A673 (cell line): ENCODE results near the gene TMEM272. TPM values are rescaled to one million over a fixed set of nuclear protein-coding genes. Genes with fewer than 3 reads are reported as not detected.

Source experiments
- BruUV-seq: library from RNA; stranded (reverse); fragments of 400-500 nt; replicated peaks from 2 replicates; lab custom pipeline; 2021; lab: Mats Ljungman, UMichigan
- CTCF ChIA-PET: fragments of 300-600 bp; sonication (Branson Sonifier 250); formaldehyde crosslinking; loops from one replicate; lab custom pipeline; 2022; ENCODE audit warnings: antibody characterized with exemption; lab: Charles Lee
- POLR2A ChIA-PET: fragments of 300-600 bp; sonication (Branson Sonifier 250); formaldehyde crosslinking; loops from one replicate; lab custom pipeline; 2022; ENCODE audit warnings: antibody characterized with exemption; ENCODE audit not compliant: low non-redundant PET; lab: Charles Lee
- DNase-seq: peaks from one replicate; pipeline ENCODE4 v3.0.0-alpha.2; 2015; ENCODE audit warnings: low spot score
- H3K27ac ChIP-seq: fragments of 200-600 bp; sonication (generic); 2 replicates; pipeline ENCODE4 v1.5.1; 2016; ENCODE audit warnings: mixed run types, low read depth, mild to moderate bottlenecking, mixed read lengths, antibody characterized with exemption, low read length; ENCODE audit not compliant: poor library complexity, severe bottlenecking
- H3K27me3 ChIP-seq: fragments of 200-600 bp; sonication (generic); replicated peaks from 2 replicates; pipeline ENCODE4 v1.6.1; 2017; ENCODE audit warnings: mixed run types, low read depth, mild to moderate bottlenecking, mixed read lengths, antibody characterized with exemption, low read length; ENCODE audit not compliant: insufficient read depth, poor library complexity
- H3K36me3 ChIP-seq: fragments of 200-600 bp; sonication (generic); 2 replicates; pipeline ENCODE4 v1.6.1; 2016; ENCODE audit warnings: mixed run types, mild to moderate bottlenecking, mixed read lengths, antibody characterized with exemption, low read length; ENCODE audit not compliant: insufficient read depth, poor library complexity, severe bottlenecking
- H3K4me1 ChIP-seq: fragments of 200-600 bp; sonication (generic); 2 replicates; pipeline ENCODE4 v1.6.1; 2017; ENCODE audit warnings: mixed run types, mild to moderate bottlenecking, mixed read lengths, antibody characterized with exemption, low read length; ENCODE audit not compliant: insufficient read depth, poor library complexity, severe bottlenecking
- H3K4me3 ChIP-seq: fragments of 200-600 bp; sonication (generic); 2 replicates; pipeline ENCODE4 v1.5.1; 2016; ENCODE audit warnings: low read depth, mixed run types, mild to moderate bottlenecking, mixed read lengths, low read length; ENCODE audit not compliant: poor library complexity, severe bottlenecking
- H3K9me3 ChIP-seq: fragments of 200-600 bp; sonication (generic); 2 replicates; pipeline ENCODE4 v1.6.1; 2016; ENCODE audit warnings: mixed run types, low read depth, mild to moderate bottlenecking, mixed read lengths, antibody characterized with exemption, low read length; ENCODE audit not compliant: poor library complexity, severe bottlenecking
- CTCF ChIP-seq: fragments of 300-800, 200-600 bp; sonication (generic); conservative IDR thresholded peaks from 2 replicates; pipeline ENCODE4 v1.5.1; 2017; ENCODE audit warnings: low read depth, mild to moderate bottlenecking, antibody characterized with exemption, low read length, moderate library complexity, mixed read lengths
- EZH2 ChIP-seq: fragments of 200-600 bp; sonication (generic); IDR thresholded peaks from 2 replicates; pipeline ENCODE4 v1.6.1; 2017; ENCODE audit warnings: borderline replicate concordance, low read depth, mild to moderate bottlenecking, mixed read lengths, antibody characterized with exemption, low read length; ENCODE audit not compliant: poor library complexity, severe bottlenecking
- intact Hi-C: fragments of 100-400 bp; cut with micrococcal nuclease; formaldehyde crosslinking; loops from one replicate; pipeline ENCODE4 v1.10.0; 2022; ENCODE audit not compliant: unreplicated experiment
- total RNA-seq: library from RNA; stranded (reverse); gene quantifications from 2 replicates; pipeline ENCODE4 v1.2.3, GENCODE V29; 2021

Gene TMEM272
- total RNA-seq, 1 experiment from 2014 or later: not detected

DNA sequence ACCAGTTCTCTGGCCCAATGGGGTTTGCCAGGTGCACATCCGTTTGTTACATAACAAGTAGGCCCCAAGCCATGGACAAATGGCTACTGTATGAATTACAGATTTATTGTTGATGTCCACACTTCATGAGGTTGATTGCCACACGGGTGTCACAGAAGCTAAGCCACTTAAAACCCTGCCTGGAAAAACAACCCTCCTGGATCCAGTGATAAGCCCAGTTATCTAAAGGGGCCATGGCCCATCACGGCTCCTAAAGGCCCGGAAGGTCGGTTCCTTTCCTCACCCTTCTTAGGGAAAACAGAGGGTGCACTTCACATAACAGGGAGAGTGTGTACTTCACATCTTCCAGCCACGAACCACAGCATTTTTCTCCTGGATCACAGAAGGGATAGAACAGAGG lies 4.1 kb downstream of the TMEM272 start:
- no peaks in the 10 kb centered on the region for H3K36me3 ChIP-seq
- no peak overlapping the region for H3K4me3 ChIP-seq
- H3K27me3 ChIP-seq: no peaks in the 10 kb centered on the region
- no peaks in the 10 kb centered on the region for H3K9me3 ChIP-seq
- H3K4me1 ChIP-seq: peaks cover 8% of the 10 kb centered on the region
- ChIA-PET CTCF (no interaction called here), POLR2A (no interaction called here)
- TF ChIP-seq CTCF (no peak), EZH2 (no peak)
- intact Hi-C loops: no loop called here
- no peak for DNase-seq
- H3K27ac ChIP-seq: no peak overlapping the region
- no TSS peak for BruUV-seq

DNA sequence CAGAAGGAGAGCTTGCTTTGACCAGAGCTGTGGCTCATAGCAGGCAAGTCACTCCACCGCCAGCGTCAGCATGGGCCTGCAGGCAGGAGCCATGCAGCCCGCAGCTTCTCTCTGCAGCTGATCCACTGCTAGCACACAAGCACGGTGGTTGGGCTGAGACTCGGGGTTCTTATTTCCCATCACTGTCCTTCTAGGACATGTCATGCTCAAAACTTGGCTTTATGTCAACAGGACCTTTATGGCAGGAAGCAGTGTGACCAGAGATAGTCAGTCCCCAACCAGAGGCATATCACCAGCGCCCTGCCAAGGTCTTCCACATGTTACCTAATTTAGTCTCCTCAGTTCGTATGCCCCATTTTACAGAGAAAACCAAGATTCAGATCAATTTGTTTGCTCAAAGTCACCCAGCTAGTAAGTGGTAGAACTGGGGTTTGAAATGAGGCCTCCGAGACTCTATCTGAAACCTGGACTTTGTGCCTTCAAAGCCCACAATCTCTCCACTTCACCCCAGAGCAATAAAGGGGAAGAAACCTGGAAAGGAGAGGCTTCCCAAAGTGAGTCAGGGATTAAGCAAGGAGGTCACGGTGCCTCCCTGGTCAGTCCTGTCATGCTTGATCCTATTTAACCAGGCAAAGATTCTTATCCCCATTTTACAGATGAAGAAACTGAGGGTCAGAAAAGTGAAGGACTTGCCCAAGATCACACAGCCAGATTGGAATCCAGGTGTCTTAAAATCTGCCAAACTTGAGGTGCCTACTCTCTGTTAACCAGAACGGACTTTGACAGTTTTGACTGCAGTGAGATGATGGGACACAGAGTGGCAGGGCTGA lies 5.1 kb downstream of the TMEM272 start:
- TF ChIP-seq CTCF: no peak
- TF ChIP-seq EZH2: no peak
- intact Hi-C loops: no loop called here
- H3K4me1 ChIP-seq: peaks cover 4% of the 10 kb centered on the region
- ChIA-PET CTCF (no interaction called here), POLR2A (no interaction called here)
- H3K27me3 ChIP-seq: no peaks in the 10 kb centered on the region
- no TSS peak for BruUV-seq
- DNase-seq: no peak
- H3K27ac ChIP-seq: no peak overlapping the region
- no peaks in the 10 kb centered on the region for H3K36me3 ChIP-seq
- no peaks in the 10 kb centered on the region for H3K9me3 ChIP-seq
- no peak overlapping the region for H3K4me3 ChIP-seq

DNA sequence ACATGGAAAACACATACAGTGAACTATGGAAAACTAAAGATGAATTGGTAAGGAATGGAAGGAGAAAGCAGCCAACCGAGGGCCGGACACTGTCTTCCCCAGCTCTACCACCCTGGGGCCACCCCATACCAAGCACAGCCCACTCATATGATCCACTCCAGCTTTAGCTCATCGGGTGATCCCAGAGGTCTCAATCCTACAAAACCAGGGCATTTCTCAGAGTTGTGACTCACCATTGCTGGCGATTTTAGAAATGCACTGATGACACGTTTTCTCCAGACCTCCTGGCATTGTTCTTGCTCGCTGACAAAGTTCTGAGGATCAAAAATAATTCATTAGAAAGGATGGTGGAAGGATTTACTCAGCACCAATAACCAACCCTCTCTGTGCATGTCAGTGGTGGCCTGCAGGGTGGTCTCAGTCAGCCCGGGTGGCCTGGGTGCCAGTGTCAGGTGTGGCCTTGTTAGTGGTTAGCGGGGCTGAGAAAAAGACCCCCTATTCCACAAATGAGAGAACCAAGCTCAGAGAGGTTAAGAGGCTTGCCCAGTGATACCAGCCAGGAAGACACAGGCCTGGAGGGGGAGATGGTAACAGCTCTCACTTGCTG lies 6.6 kb downstream of the TMEM272 start:
- ChIA-PET CTCF (no interaction called here), POLR2A (no interaction called here)
- Histone ChIP-seq H3K4me1 (no peaks in the 10 kb centered on the region), H3K9me3 (no peaks in the 10 kb centered on the region), H3K36me3 (no peaks in the 10 kb centered on the region), H3K4me3 (no peak overlapping the region), H3K27me3 (no peaks in the 10 kb centered on the region), H3K27ac (no peak overlapping the region)
- no peak for TF ChIP-seq CTCF
- TF ChIP-seq EZH2: no peak
- no peak for DNase-seq
- BruUV-seq: no TSS peak
- intact Hi-C loops: no loop called here
